ENCODE results near the gene RASAL3.
"Not testable (repeated sequence)": the region's sequence is repeated elsewhere in the genome, so short reads cannot be mapped to it uniquely, and the experiment has no call there.

Gene RASAL3

GRCh38 chr19:15421136-15421695, 43.1 kb downstream of the RASAL3 start:
- DNase-seq (ENCODE audit: low read depth in 2 of 2) = no peak

GRCh38 chr19:15419413-15420025, 44.8 kb downstream of the RASAL3 start:
- DNase-seq (ENCODE audit: low read depth in 2 of 2) = no peak

- DNase-seq (ENCODE audit: low read depth in 2 of 2) = peak; percentile 96 to 98
Measured at GRCh38 chr19:15418579-15419412, 45.5 kb downstream of the RASAL3 start, which contains the start of gene AKAP8L. Gene AKAP8L, minus strand, starts transcription at chr19:15418988. Its CDS starts 65 bp downstream, at chr19:15418923.

GRCh38 chr19:15418231-15418578, 46.1 kb downstream of the RASAL3 start:
- no peak for DNase-seq (ENCODE audit: low read depth in 2 of 2)

- DNase-seq (ENCODE audit: low read depth in 2 of 2) = no peak
Measured at GRCh38 chr19:15417699-15418098, 46.6 kb downstream of the RASAL3 start.

GRCh38 chr19:15412832-15413231, 51.5 kb downstream of the RASAL3 start:
- DNase-seq (ENCODE audit: low read depth in 2 of 2) = no peak

- DNase-seq (ENCODE audit: low read depth in 2 of 2) = not testable (repeated sequence)
Measured at GRCh38 chr19:15411351-15411750, 53.0 kb downstream of the RASAL3 start.

GRCh38 chr19:15404780-15405211, 59.5 kb downstream of the RASAL3 start:
- DNase-seq (ENCODE audit: low read depth in 2 of 2) = no peak

- DNase-seq (ENCODE audit: low read depth in 2 of 2) = no peak
Measured at GRCh38 chr19:15404097-15404779, 60.1 kb downstream of the RASAL3 start.

GRCh38 chr19:15403151-15403531, 61.2 kb downstream of the RASAL3 start:
- no peak for DNase-seq (ENCODE audit: low read depth in 2 of 2)

- DNase-seq (ENCODE audit: low read depth in 2 of 2) = no peak
Measured at GRCh38 chr19:15402411-15403150, 61.8 kb downstream of the RASAL3 start.

Data from stimulated activated CD4-positive, alpha-beta T cell treated with anti-CD3 and anti-CD28 coated beads, Interleukin-4, amount 100 ng/mL, for 48 hours (primary cell).